NCI-H446 treated with DMSO at 0.1 percent for 48 hours (cell line): ENCODE measurements around the gene DSTYK.
"Not testable (repeated sequence)": the region's sequence is repeated elsewhere in the genome, so short reads cannot be mapped to it uniquely, and the experiment has no call there.

Experiments
- DNase-seq: peaks from one replicate; lab custom pipeline; 2025; lab: John Stamatoyannopoulos, UW

Gene DSTYK

DNA sequence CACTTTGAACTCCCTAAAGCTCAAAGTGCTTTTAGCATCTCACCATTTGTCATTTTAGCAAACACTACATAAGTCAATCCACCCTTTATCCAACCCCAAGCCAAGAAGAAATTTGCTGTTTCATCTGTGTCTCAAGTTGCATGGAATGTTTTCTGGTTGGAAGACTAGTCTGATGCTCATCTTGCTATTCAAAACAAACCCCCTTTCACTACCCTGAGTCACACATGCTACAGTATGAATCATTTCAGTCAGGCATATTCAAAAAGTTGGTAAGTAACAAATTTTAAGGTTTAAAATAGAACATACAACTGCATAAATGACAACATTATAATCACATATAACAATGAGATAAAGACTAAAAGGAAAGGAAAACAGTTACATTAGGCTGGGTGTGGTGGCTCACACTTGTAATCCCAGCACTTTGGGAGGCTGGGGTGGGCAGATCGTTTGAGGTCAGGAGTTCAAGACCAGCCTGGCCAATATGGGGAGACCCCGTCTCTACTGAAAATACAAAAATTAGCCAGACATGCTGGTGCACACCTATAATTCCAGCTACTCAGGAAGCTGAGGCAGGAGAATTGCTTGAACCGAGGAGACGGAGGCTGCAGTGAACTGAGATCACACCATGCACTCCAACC, 38.7 kb downstream of the DSTYK start:
- DNase-seq: peak; percentile 22

DNA sequence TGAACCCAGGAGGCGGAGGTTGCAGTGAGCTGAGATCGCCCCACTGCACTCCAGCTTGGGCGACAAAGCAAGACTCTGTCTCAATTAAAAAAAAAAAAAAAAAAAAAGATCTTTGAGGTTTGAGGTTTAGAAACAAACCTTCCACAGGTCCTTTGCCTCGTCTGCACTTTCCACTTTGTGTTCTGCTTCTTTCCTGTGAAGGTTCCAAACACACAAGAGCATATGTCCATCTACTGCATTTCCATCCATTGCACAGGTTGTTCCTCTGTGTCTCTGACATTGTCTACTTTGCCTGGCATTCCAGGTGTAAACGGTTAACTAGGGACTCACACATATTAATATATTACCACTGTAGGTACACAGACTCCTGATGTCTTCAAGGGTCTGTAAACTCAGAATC, 40.1 kb downstream of the DSTYK start:
- no peak for DNase-seq

DNA sequence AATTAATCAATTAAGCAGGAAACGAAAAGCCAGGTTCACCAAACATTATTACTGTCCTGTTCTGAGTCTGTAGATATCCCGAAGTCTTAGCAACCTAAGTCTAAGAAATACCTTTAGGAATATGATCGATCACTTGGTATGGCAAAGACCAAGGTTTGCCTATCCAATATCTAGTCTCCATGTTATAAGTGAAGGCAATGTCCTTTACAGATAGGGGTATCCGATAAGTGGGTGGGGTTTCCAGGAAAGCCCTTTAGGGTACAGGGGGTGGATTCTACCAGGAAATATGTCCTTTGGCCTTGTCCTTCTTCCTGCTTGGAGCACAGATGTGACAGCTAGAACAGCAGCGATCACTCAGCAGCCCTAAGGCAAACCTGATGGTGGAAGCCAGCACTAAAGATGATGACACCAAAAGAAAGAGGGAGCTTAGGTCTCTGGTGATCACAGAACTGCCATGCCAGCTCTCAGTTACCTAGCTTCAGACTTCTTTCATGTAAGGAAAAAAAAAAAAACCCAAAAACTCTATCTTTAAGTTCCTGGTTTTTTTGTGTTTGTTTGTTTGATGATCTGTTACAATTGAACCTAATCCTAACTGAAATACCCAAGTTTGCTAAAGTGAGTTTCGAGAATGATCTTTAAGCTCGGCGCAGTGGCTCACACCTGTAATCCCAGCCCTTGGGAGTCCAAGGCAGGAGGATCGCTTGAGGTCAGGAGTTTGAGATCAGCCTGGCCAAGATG, 40.8 kb downstream of the DSTYK start:
- DNase-seq: no peak

DNA sequence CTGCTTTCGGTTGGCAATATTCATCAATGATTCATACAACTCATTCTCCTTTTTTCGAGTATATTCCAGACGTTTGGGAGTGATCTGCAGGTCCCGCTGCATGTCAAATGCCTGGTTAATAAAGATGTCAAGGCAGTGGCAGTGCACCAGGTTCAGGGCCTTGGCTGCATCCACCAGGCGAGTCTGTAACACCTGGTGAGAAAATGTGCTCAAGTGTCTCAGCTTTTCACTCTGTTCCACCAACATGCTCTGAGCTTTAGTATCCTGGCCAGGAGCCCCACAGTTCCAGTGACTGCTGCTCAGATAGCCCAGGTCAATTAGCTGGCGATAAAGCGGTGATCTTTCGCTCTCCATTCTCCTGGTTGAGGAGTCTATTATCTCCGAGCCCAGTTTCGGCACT, 42.3 kb downstream of the DSTYK start:
- no peak for DNase-seq

DNA sequence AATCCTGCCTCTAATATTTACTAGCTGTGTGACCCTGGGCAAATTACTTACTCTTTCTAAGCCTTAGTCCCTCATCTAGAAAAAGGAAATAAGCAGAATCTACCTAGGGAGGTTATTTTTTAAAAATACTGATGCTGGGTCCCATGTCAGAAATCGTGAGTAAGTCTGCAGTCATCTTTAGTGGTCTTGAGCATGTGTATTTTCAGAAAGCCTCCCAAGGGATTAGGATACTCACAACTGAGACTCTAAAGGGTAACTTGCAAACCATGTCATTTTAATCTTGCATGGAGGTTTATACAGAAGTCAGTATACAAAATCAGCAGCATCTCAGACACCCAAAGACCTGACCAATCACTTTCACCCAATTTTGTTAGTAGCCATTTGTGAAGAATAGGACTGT, 43.2 kb downstream of the DSTYK start:
- DNase-seq: no peak

DNA sequence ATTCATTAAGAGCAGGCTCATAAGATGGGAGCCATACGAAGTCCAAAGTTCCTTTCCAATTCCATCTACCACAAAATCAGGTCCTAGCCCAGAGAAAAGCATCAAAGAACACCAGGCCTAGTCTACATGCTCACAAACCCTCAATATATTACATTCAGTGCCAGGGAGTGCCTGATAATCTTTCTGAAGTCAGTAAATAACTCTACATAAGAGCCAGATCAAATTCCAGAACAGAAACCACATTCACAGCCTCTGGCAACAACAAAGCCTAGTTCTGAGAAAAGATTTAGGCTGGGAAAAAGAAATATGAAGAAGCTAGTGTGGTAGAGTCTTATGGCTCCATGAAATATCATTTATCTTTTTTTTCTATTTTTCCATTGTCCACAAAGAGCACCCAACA, 49.2 kb downstream of the DSTYK start:
- no peak for DNase-seq

DNA sequence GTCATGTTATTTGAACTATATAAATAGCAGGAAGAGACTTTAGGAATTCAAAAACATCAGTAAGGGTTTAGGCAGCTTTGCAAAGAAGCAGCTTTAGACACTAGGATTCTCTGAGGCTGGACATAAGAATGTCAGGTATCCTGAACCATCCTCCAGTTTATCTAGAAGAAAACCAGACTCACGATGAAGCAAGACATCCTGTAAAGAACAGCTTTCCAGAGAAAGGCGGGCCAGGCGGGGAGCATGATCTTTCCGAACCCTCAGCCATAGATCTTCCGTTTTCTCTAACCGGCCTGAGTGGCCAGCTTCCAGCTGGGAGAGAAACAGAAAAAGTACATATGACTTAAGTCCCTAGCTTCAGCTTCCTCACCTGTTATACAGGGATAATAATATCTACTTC, 50.4 kb downstream of the DSTYK start:
- no peak for DNase-seq

DNA sequence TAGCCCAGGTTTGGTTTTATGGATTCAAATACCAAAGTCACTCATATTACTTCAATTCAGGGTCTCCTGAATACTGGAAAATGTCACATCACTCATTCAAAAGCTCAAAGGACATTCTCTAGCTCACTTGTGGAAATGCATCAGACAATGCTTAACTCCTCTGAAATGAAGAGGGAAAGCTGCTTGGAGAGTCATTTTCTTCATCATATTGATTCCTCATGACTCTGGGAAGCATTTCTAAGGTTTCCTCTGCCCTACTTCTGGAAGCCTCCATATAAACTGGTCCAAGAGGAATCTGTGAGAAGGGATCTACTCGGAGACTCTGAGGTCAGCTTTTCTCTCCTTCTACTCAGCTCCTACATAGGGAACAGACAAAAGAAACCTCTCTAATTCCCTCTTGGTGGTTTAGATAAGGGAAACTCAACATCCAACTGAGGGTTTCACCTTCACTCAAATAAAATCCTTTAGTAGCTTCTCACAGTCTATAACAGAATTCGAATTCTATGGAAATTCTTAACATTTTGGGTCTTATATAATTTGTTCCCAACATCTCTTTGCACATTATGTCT, 53.4 kb downstream of the DSTYK start:
- no peak for DNase-seq

DNA sequence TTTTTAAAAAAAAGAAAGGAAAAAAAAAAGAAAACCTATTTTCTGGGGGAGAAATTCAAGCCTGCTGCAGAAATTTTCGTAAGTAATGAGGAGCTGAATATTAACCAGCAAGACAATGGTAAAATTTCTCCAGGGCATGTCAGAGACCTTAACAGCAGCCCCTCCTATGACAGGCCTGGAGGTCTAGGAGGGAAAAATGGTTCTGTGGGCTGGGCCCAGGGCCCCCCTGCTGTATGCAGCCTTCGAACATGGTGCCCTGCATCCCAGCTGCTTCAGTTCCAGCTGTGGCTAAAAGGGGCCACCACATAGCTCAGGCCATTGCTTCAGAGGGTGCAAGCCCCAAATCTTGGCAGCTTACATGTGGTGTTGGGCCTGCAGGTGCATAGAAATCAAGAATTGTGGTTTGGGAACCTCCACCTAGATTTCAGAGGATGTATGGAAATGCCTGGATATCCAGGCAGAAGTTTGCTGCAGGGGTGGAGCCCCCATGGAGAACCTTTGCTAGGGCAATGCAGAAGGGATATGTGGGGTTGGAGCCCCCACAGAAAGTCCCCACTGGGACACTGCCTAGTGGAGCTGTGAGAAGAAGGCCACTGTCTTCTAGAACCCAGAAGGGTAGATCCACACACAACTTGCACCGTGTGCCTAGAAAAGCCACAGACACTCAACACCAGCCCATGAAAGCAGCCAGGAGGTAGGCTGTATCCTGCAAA, 55.7 kb downstream of the DSTYK start:
- DNase-seq: not testable (repeated sequence)

DNA sequence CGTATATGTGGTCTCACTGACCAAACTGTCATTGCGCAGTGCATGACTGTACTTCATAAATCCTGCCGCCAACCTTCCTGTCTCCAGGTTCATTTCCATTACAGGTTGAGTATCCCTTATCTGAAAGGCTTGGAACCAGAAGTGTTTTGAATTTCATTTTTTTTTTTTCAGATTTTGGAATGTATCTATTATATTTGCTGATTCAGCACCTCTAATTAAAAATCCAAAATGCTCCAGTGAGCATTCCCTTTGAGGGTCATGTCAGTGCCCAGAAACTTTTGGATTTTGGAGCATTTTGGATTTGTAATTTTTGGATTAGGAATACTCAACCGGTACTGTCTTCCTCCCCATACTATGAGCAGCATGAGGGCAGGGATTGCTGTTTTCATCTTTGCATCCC, 59.0 kb downstream of the DSTYK start:
- DNase-seq: no peak

DNA sequence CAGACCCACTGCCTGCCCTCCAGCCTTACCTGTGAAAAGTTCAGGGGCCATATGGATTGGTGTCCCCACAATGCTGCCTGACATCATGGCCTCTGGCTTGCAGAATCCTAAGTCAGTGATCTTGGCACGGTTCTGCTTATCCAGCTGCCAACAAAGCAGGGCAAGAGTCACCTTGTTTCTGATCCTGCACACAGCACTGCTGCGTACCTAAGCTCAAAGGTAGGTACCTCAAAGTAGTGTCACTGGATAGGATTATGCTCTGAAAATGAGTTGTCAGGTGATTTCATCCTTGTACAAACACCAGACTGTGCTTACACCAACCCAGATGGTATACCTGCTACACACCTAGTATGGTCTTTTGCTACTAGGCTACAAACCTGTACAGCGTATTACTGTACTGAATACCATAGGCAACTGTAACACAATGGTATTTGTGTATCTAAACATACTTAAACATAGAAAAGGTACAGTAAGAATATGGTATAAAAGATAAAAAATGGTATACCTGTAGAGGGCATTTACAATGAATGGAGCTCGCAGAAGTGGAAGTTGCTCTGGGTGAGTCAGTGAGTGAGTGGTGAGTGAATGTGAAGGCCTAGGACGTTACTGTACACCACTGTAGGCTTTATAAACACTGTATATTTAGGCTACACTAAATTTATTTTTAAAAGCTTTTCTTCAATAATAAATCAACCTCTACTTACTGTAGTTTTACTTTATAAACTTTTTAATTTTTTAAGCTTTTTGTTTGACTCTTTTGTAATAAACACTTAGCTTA, 60.7 kb downstream of the DSTYK start:
- no peak for DNase-seq

DNA sequence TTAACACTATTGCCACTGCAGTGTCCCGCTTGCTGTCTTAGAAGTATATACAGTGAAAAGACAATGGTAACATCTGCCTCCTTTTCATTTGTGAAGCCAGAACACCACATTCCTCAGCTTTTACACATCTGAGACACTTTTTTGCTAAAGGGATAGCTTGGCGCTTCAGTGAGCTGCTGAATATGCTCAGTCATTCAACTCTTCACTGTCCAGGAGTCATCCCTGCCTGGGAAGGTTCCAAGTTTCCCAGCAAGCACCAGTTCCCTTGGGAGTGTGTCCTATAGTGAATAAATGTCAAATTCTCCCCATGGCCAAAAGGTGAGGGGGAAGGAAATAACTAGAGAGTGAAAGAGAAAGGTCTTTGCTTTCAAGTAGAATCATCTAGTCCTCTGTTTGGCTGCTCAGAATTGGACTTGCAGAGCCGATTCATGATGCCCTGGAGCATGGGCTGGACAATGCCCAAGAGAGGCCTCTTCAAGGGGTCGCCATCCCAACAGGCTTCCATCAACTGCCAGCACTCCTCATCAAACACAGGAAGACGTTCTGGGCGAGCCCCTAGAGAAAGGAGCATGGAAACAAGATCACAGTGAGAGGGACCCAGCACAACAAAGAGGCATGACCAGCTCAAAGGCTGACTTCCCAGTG, 64.2 kb downstream of the DSTYK start:
- DNase-seq: no peak

DNA sequence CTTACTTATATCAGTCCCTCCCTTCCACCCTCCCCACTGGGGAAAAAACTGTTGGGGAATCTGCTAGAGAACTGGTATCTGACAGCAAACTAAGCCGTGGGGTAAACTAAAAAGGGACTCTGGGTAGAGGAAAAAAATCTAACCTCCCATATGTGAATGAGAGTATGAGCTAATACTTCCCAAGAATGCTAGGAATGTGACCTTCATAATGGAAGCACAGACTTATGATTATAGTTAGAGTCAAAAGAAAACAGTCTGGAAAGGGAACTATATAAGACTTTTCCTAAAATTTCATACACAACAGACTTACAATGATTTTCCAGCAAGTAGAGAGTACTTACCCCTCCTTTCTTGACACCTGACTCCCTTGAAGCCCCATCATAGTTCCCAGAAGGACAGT, 66.8 kb downstream of the DSTYK start:
- DNase-seq: no peak

DNA sequence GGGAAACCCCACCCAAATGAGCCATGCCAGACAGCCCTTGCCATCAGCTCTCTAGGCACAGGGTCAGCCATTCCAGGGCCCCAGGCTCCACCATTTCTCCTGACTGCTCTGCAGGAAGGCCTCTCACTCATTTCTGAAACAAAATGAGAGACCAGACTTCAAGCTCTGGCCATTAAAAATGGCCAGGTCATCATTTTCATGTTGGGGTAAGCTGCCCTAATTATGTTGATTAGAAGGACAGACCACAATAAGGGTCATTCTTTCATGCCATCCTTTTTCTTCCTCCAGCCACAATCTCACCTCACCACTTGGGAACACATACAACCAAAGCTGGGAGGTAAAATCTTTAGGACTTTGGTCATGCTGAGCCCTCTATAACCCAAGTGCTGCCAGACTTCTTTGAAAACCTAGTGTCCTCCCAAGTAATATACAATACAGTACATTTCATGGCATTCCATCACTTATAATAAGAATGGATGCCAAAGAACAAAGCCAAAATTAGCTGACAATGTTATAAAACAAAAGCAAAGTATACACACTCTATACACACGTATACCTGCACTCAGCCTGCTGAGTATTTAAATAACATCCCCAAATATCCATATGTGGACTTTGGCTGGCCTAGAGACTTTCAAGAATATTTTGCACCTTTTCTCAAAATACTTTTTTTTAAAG, 67.3 kb downstream of the DSTYK start:
- DNase-seq: no peak

DNA sequence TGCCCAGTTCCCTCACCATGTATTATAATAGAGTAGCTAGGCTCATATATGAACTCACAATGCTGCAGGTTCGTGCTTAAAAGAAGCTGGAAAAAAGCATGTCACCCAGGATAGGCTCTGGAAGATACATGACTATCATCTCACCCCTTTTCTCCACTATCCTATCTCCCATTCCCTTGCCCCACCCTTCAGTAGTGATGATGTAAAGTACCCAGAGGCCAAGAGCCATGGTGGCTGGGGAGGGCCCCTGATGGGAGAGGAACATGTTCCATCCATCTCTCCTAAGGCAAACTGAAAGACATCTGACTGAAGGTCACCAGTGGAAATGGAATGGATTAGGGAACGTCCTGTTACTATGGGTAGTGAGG, 69.4 kb downstream of the DSTYK start:
- no peak for DNase-seq

DNA sequence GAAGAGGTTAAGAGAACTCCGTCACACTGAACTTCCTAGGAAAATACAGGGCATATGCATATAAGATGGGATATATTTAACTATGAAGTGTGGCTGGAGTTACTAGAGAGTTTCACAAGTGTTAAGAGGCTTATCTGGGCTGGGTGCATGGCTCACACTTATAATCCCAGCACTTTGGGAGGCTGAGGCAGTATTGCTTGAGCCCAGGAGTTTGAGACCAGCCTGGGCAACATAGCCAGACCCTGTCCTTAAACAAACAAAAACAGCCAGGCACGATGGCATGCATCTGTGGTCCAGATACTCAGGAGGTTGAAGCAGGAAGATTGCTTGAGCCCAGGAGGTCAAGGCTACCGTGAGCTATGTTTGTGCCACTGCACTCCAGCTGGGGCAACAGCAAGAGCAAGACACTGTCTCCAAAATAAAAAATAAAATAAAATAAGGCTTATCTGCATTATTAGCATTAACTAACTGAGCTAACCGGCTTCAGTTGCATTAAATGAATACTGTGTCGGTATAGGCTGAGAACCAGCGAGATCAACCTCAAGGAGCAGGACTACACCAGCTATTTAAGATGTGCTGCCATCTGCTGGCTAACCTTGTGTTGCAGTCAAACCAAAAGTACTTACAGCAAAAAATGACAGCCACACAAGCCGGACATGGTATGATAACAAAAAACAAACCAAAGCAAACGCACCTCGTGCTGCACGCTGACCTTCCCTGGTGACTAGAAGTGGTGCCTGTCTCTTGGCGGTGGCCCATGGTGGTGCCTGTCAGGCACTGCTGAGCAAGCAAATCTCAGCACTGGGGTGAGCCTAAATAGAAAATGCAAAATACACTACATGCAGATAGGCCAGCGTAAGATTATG, 70.0 kb downstream of the DSTYK start:
- peak; percentile 66 for DNase-seq

DNA sequence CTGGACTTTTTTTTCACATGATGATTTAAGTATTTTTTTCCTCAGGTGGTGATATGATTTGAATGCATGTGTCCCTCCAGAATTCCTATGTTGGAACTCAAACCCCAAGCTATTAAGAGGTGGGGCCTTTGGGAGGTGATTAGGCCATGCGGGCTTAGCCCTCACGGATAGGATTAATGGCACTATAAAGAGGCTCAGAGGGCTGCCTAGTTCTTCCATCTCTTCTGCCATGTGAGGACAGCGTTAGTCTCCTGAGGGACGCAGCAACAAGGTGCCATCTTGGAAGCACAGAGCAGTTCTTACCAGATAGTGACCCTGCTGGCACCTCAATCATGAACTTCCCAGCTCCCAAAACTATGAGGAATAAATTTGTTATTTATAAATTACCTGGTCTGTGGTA, 71.4 kb downstream of the DSTYK start:
- no peak for DNase-seq

DNA sequence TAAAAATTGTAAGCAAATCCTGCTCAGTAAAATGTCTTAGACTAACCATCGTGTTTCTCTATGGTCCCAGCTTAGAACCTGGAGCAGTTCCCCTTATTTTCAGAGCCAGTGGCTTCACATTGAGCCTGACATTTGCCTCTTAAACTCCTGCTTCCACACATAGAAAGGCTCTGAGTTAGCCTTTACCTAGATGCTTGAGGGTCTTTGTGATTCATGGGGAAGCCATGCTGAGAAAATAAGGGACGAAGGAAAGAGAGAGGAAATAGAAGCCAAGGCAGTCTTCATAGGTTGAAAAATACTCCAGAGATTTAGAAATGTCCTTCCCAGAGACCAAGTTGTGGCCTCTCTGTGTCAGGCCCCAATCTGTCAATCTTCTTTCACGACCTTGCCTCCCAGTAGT, 73.6 kb downstream of the DSTYK start:
- DNase-seq: no peak

DNA sequence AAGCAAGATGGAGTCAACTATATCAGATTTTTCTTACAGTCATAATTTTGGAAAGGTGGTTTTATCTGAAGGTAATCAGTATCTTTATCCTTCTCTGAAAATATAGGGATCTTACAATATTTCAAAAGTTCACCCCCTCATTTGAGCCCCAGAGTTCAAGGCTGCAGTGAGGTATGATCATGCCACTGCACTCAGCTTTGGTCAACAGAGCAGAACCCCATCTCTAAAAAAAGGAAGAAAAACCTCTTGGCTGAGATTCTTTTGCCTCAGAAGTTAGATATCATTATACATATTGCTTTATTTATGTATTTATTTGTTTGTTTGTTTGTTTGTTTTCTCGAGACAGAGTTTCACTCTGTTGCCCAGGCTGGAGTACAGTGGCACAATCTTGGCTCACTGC, 78.2 kb downstream of the DSTYK start:
- no peak for DNase-seq

DNA sequence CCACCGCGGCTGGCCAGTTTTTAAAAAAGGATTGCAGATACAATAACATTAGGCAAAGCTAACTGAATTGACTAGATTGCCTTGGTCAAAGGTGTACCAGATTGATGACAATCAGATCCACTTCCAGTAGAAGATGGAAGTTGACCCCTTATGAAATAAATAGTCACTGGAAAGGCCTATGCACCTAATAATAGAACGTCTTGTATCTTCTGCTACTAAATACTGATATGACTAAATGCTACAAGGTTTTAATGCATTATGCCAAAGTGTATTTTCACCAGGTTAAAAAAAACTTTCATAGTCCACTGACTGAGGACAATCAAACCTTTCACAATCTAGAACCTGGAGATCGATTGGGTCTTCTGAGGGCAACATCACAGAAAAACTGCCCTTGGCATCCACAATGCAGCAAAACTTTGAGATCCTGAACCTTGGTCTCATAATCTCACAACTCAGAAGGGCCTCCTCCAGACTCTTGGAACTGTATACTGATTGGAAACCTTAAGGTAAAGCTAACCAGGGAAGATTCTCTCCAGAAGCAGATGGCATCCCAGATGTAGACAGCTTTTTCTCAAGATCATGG, 82.0 kb downstream of the DSTYK start:
- DNase-seq: no peak
